SIG-M5 treated with dmso at 0.1 percent for 504 hours (cell line): Measurements from ENCODE around the gene BTN2A1.
"Not testable (repeated sequence)": the region's sequence is repeated elsewhere in the genome, so short reads cannot be mapped to it uniquely, and the experiment has no call there.

Experiments
- DNase-seq: peaks from one replicate; lab custom pipeline; 2025; ENCODE audit not compliant: unreplicated experiment; lab: John Stamatoyannopoulos, UW

Gene BTN2A1

GRCh38 chr6:26457806-26458688, at the start of gene BTN2A1:
Gene BTN2A1 (plus strand): TSS chr6:26457955. CDS start chr6:26458637, 682 bp downstream.
- DNase-seq = peak; percentile 89

- no peak for DNase-seq
Observed at GRCh38 chr6:26408828-26409730, 48.7 kb upstream of the BTN2A1 start.

- DNase-seq = no peak
Observed at GRCh38 chr6:26411751-26412150, 46.0 kb upstream of the BTN2A1 start.

GRCh38 chr6:26412228-26412627, 45.5 kb upstream of the BTN2A1 start:
- no peak for DNase-seq

GRCh38 chr6:26412954-26413353, 44.8 kb upstream of the BTN2A1 start:
- no peak for DNase-seq

- DNase-seq = no peak
Observed at GRCh38 chr6:26414281-26414680, 43.5 kb upstream of the BTN2A1 start.

GRCh38 chr6:26415036-26415614, 42.6 kb upstream of the BTN2A1 start:
- no peak for DNase-seq

GRCh38 chr6:26415791-26416190, 42.0 kb upstream of the BTN2A1 start:
- DNase-seq = no peak

GRCh38 chr6:26416288-26416687, 41.5 kb upstream of the BTN2A1 start:
- no peak for DNase-seq

- DNase-seq = not testable (repeated sequence)
Observed at GRCh38 chr6:26418077-26418476, 39.7 kb upstream of the BTN2A1 start.

GRCh38 chr6:26418795-26419194, 39.0 kb upstream of the BTN2A1 start:
- not testable (repeated sequence) for DNase-seq

- peak; percentile 23 for DNase-seq
Observed at GRCh38 chr6:26420688-26421171, 37.0 kb upstream of the BTN2A1 start.

GRCh38 chr6:26421259-26422144, 36.3 kb upstream of the BTN2A1 start:
- DNase-seq = peak; percentile 80

GRCh38 chr6:26422329-26422728, 35.4 kb upstream of the BTN2A1 start:
- no peak for DNase-seq

- DNase-seq = no peak
Observed at GRCh38 chr6:26426691-26427450, 30.9 kb upstream of the BTN2A1 start.

GRCh38 chr6:26427451-26427809, 30.3 kb upstream of the BTN2A1 start:
- DNase-seq = no peak

- DNase-seq = no peak
Observed at GRCh38 chr6:26428206-26428605, 29.5 kb upstream of the BTN2A1 start.

- DNase-seq = no peak
Observed at GRCh38 chr6:26430787-26431186, 27.0 kb upstream of the BTN2A1 start.
